ENCODE measurements around the gene MOG.

The MOG gene

DNA sequence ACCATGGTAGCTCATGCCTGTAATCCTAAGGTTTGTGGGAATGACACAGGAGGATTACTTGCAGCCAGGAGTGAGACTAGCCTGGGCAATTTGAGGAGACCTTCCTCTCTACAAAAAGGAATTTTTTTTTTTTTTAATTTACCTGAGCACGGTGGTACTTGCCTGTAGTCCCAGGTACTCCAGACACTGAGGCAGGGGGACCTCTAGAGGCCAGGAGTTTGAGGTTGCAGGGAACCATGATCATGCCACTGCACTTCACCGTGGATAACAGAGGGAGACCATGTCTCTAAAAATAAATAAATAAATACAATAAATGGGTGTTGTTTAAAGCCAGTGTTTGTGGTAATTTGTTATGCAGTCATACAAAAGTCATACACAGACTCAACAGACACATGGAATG, 64.0 kb downstream of the MOG start:
- no peak for DNase-seq
- intact Hi-C loops (cut with DNase I), result no loop called here

All from posterior cingulate gyrus (tissue), 11 donors.